A673 (cell line): Measurements from ENCODE around the gene PDE4B. TPM values are rescaled to one million over a fixed set of nuclear protein-coding genes. Genes with fewer than 3 reads are reported as not detected.

ENCODE experiments used
- BruUV-seq: library from RNA; stranded (reverse); fragments of 400-500 nt; replicated peaks from 2 replicates; lab custom pipeline; 2021; lab: Mats Ljungman, UMichigan
- CTCF ChIA-PET: fragments of 300-600 bp; sonication (Branson Sonifier 250); formaldehyde crosslinking; loops from one replicate; lab custom pipeline; 2022; ENCODE audit warnings: antibody characterized with exemption; lab: Charles Lee
- POLR2A ChIA-PET: fragments of 300-600 bp; sonication (Branson Sonifier 250); formaldehyde crosslinking; loops from one replicate; lab custom pipeline; 2022; ENCODE audit warnings: antibody characterized with exemption; ENCODE audit not compliant: low non-redundant PET; lab: Charles Lee
- DNase-seq: peaks from one replicate; pipeline ENCODE4 v3.0.0-alpha.2; 2015; ENCODE audit warnings: low spot score
- H3K27ac ChIP-seq: fragments of 200-600 bp; sonication (generic); 2 replicates; pipeline ENCODE4 v1.5.1; 2016; ENCODE audit warnings: mixed run types, low read depth, mild to moderate bottlenecking, mixed read lengths, antibody characterized with exemption, low read length; ENCODE audit not compliant: poor library complexity, severe bottlenecking
- H3K27me3 ChIP-seq: fragments of 200-600 bp; sonication (generic); replicated peaks from 2 replicates; pipeline ENCODE4 v1.6.1; 2017; ENCODE audit warnings: mixed run types, low read depth, mild to moderate bottlenecking, mixed read lengths, antibody characterized with exemption, low read length; ENCODE audit not compliant: insufficient read depth, poor library complexity
- H3K36me3 ChIP-seq: fragments of 200-600 bp; sonication (generic); 2 replicates; pipeline ENCODE4 v1.6.1; 2016; ENCODE audit warnings: mixed run types, mild to moderate bottlenecking, mixed read lengths, antibody characterized with exemption, low read length; ENCODE audit not compliant: insufficient read depth, poor library complexity, severe bottlenecking
- H3K4me1 ChIP-seq: fragments of 200-600 bp; sonication (generic); 2 replicates; pipeline ENCODE4 v1.6.1; 2017; ENCODE audit warnings: mixed run types, mild to moderate bottlenecking, mixed read lengths, antibody characterized with exemption, low read length; ENCODE audit not compliant: insufficient read depth, poor library complexity, severe bottlenecking
- H3K4me3 ChIP-seq: fragments of 200-600 bp; sonication (generic); 2 replicates; pipeline ENCODE4 v1.5.1; 2016; ENCODE audit warnings: low read depth, mixed run types, mild to moderate bottlenecking, mixed read lengths, low read length; ENCODE audit not compliant: poor library complexity, severe bottlenecking
- H3K9me3 ChIP-seq: fragments of 200-600 bp; sonication (generic); 2 replicates; pipeline ENCODE4 v1.6.1; 2016; ENCODE audit warnings: mixed run types, low read depth, mild to moderate bottlenecking, mixed read lengths, antibody characterized with exemption, low read length; ENCODE audit not compliant: poor library complexity, severe bottlenecking
- CTCF ChIP-seq: fragments of 300-800, 200-600 bp; sonication (generic); conservative IDR thresholded peaks from 2 replicates; pipeline ENCODE4 v1.5.1; 2017; ENCODE audit warnings: low read depth, mild to moderate bottlenecking, antibody characterized with exemption, low read length, moderate library complexity, mixed read lengths
- EZH2 ChIP-seq: fragments of 200-600 bp; sonication (generic); IDR thresholded peaks from 2 replicates; pipeline ENCODE4 v1.6.1; 2017; ENCODE audit warnings: borderline replicate concordance, low read depth, mild to moderate bottlenecking, mixed read lengths, antibody characterized with exemption, low read length; ENCODE audit not compliant: poor library complexity, severe bottlenecking
- intact Hi-C: fragments of 100-400 bp; cut with micrococcal nuclease; formaldehyde crosslinking; loops from one replicate; pipeline ENCODE4 v1.10.0; 2022; ENCODE audit not compliant: unreplicated experiment
- total RNA-seq: library from RNA; stranded (reverse); gene quantifications from 2 replicates; pipeline ENCODE4 v1.2.3, GENCODE V29; 2021

PDE4B gene
- total RNA-seq, 1 experiment from 2014 or later = 20.0 TPM

- no peaks in the 10 kb centered on the region for H3K36me3 ChIP-seq
- DNase-seq = no peak
- H3K27ac ChIP-seq = no peak overlapping the region
- no peak for TF ChIP-seq EZH2
- TF ChIP-seq CTCF = no peak
- no peak overlapping the region for H3K4me3 ChIP-seq
- BruUV-seq = no TSS peak
- H3K4me1 ChIP-seq = peaks cover 7% of the 10 kb centered on the region
- H3K9me3 ChIP-seq = no peaks in the 10 kb centered on the region
- intact Hi-C loops = no loop called here
- ChIA-PET POLR2A (no interaction called here), CTCF (no interaction called here)
- H3K27me3 ChIP-seq = no peaks in the 10 kb centered on the region
These were observed 490.4 kb downstream of the PDE4B start for GRCh38 chr1:66282891-66283621.

GRCh38 chr1:66283622-66284041, 490.9 kb downstream of the PDE4B start:
- POLR2A ChIA-PET = no interaction called here
- no peak for TF ChIP-seq EZH2
- no peak for TF ChIP-seq CTCF
- H3K36me3 ChIP-seq = no peaks in the 10 kb centered on the region
- no peaks in the 10 kb centered on the region for H3K27me3 ChIP-seq
- CTCF ChIA-PET = no interaction called here
- BruUV-seq = no TSS peak
- intact Hi-C loops = no loop called here
- H3K4me3 ChIP-seq = no peak overlapping the region
- H3K9me3 ChIP-seq = no peaks in the 10 kb centered on the region
- no peak overlapping the region for H3K27ac ChIP-seq
- DNase-seq = no peak
- H3K4me1 ChIP-seq = peaks cover 7% of the 10 kb centered on the region

- TF ChIP-seq CTCF (no peak), EZH2 (no peak)
- BruUV-seq = no TSS peak
- Histone ChIP-seq H3K36me3 (no peaks in the 10 kb centered on the region), H3K4me3 (no peak overlapping the region), H3K27me3 (no peaks in the 10 kb centered on the region), H3K4me1 (peaks cover 7% of the 10 kb centered on the region), H3K27ac (no peak overlapping the region), H3K9me3 (no peaks in the 10 kb centered on the region)
- POLR2A ChIA-PET = no interaction called here
- DNase-seq = no peak
- intact Hi-C loops = no loop called here
- CTCF ChIA-PET = no interaction called here
These were observed 492.1 kb downstream of the PDE4B start for GRCh38 chr1:66284746-66285145.
